Left renal pelvis (tissue), 4 donors: Measurements from ENCODE around the gene NDUFV1. TPM values are rescaled to one million over a fixed set of nuclear protein-coding genes. Genes with fewer than 3 reads are reported as not detected.
"Not testable (repeated sequence)": the region's sequence is repeated elsewhere in the genome, so short reads cannot be mapped to it uniquely, and the experiment has no call there.

Source experiments
- DNase-seq, 4 donors: peaks; one replicate each; pipeline ENCODE4 v3.0.0-alpha.2; 2013; ENCODE audit warnings: low read depth in 4 of 4, low spot score in 3 of 4
- polyA plus RNA-seq, 4 donors: library from polyadenylated mRNA; unstranded; fragments of 120-200 nt; gene quantifications; one replicate each; pipeline ENCODE4 v1.2.1, GENCODE V29; 2013; ENCODE audit not compliant: insufficient read length in 4 of 4

The NDUFV1 gene
- polyA plus RNA-seq, 4 donors, result 122 to 271 (median 155) TPM

- no peak for DNase-seq
Measured at GRCh38 chr11:67636962-67637361, 30.2 kb downstream of the NDUFV1 start.

- DNase-seq, result not testable (repeated sequence)
Measured at GRCh38 chr11:67637441-67637840, 30.7 kb downstream of the NDUFV1 start.

GRCh38 chr11:67638535-67639437, 32.0 kb downstream of the NDUFV1 start:
- DNase-seq, result no peak

GRCh38 chr11:67639438-67639859, 32.7 kb downstream of the NDUFV1 start, which contains the start of gene TBX10:
Gene TBX10 (minus strand): TSS chr11:67639763. CDS start chr11:67639472, 291 bp downstream.
- DNase-seq, result no peak

- no peak for DNase-seq
Measured at GRCh38 chr11:67640021-67640757, 33.5 kb downstream of the NDUFV1 start.

- DNase-seq, result no peak
Measured at GRCh38 chr11:67640758-67641337, 34.1 kb downstream of the NDUFV1 start.

GRCh38 chr11:67641338-67642172, 34.8 kb downstream of the NDUFV1 start:
- no peak for DNase-seq

- DNase-seq, result no peak
Measured at GRCh38 chr11:67642173-67643120, 35.7 kb downstream of the NDUFV1 start.

GRCh38 chr11:67644042-67644441, 37.3 kb downstream of the NDUFV1 start:
- DNase-seq, result no peak

GRCh38 chr11:67644472-67645418, 38.0 kb downstream of the NDUFV1 start:
- DNase-seq, result no peak

- DNase-seq, result no peak
Measured at GRCh38 chr11:67645521-67646461, 39.1 kb downstream of the NDUFV1 start.

GRCh38 chr11:67646535-67647336, 40.0 kb downstream of the NDUFV1 start:
- no peak for DNase-seq

- no peak for DNase-seq
Measured at GRCh38 chr11:67647471-67647870, 40.7 kb downstream of the NDUFV1 start.

- no peak for DNase-seq
Measured at GRCh38 chr11:67648140-67648795, 41.5 kb downstream of the NDUFV1 start.

GRCh38 chr11:67648796-67649613, 42.3 kb downstream of the NDUFV1 start:
- DNase-seq, result no peak
